ENCODE results near the gene TSEN54.

- TF ChIP-seq SIN3A (IDR thresholded peaks at IDR 0.05; ENCODE audit: borderline replicate concordance, insufficient read depth, low read length) (no peak), POLR2AphosphoS5 (IDR thresholded peaks at IDR 0.05; ENCODE audit: low read depth, low read length) (no peak), REST (IDR thresholded peaks at IDR 0.05; ENCODE audit: insufficient read depth in 1 of 2, low read depth in 2 of 2, low read length in 2 of 2) (no peak), FOXP2 (optimal IDR thresholded peaks at IDR 0.05; ENCODE audit: borderline replicate concordance, extremely low read depth, extremely low read length, insufficient read depth) (no peak)
Observed at GRCh38 chr17:75565618-75566017, 49.3 kb downstream of the TSEN54 start.

Data from PFSK-1 (cell line).